ENCODE measurements around the gene APLF.
"Not testable (repeated sequence)": the region's sequence is repeated elsewhere in the genome, so short reads cannot be mapped to it uniquely, and the experiment has no call there.

Gene APLF

DNA sequence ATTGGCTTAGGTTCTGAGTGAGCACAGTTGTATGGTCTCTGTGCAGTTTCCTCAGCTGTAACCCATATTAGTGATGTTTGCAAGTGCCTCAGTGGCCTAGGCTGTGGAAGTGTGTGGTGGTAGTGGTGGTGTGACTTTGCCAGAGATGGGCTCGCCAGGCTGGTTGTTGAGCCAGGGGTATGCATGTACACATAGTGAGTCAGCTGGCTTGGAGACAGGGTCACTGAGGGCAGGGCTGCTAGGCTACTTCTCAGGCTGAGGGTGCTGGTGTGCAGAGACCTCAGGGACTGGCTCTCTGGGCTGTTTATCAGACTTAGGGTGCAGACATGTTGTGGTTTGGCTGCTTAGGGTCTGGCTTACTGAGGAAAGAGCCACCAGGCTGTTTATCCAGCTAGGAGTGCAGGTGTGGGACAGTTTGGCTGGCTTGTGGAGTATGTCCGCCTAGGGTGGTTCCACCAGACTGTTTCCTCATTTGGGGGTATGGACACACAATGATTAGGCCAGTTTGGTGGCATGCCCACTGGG lies 15.0 kb downstream of the APLF start:
- Histone ChIP-seq H3K9me3 (ENCODE audit: insufficient read depth, low read length) (no peaks in the 10 kb centered on the region), H2AFZ (ENCODE audit: low read depth, low read length, severe bottlenecking) (no peak overlapping the region), H3K79me2 (ENCODE audit: insufficient read depth, low read length) (no peaks in the 10 kb centered on the region), H3K4me3 (ENCODE audit: insufficient read depth, low read length, poor library complexity, severe bottlenecking) (no peak overlapping the region), H3K9me2 (replicated peaks; ENCODE audit: insufficient read depth, low read length) (no peaks in the 10 kb centered on the region), H3K36me3 (ENCODE audit: low read length) (no peaks in the 10 kb centered on the region), H3K27ac (ENCODE audit: low read depth, low read length) (no peak overlapping the region), H3K4me2 (ENCODE audit: low read depth, low read length, poor library complexity, severe bottlenecking) (no peak overlapping the region), H4K20me1 (ENCODE audit: low read depth, low read length) (no peaks in the 10 kb centered on the region), H3K9ac (ENCODE audit: low read length) (no peak overlapping the region), H3K27me3 (ENCODE audit: low read length) (no peaks in the 10 kb centered on the region), H3F3A (ENCODE audit: insufficient read depth) (no peaks in the 10 kb centered on the region)
- TF ChIP-seq EZH2phosphoT487 (conservative IDR thresholded peaks at IDR 0.05; ENCODE audit: low read length) (no peak), CTCF (IDR thresholded peaks at IDR 0.05; ENCODE audit: insufficient read depth, low read length, poor library complexity, severe bottlenecking) (no peak)

DNA sequence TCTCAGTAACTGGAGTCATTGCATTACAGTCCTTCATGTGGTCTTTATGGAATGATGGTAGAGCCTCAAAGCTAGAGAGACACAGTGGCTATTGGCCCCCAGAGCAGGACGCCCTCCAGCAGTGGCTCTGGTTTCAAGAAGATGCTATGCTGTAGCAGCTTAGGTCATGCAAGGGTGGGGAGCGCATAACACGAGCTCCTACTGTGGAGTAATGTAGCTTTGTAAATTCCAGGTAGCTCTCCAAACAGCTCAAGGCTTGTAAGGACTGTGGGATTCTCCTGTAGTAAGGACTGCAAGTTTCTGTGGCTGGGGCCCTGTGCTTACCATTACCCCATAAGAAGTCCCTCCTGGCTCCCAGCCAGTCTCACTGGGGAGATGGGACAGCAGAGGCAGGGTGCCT lies 15.6 kb downstream of the APLF start:
- Histone ChIP-seq H3K27me3 (ENCODE audit: low read length) (no peaks in the 10 kb centered on the region), H3K4me3 (ENCODE audit: insufficient read depth, low read length, poor library complexity, severe bottlenecking) (no peak overlapping the region), H4K20me1 (ENCODE audit: low read depth, low read length) (no peaks in the 10 kb centered on the region), H3K4me2 (ENCODE audit: low read depth, low read length, poor library complexity, severe bottlenecking) (no peak overlapping the region), H3K36me3 (ENCODE audit: low read length) (no peaks in the 10 kb centered on the region), H3K9me3 (ENCODE audit: insufficient read depth, low read length) (no peaks in the 10 kb centered on the region), H3K79me2 (ENCODE audit: insufficient read depth, low read length) (no peaks in the 10 kb centered on the region), H3F3A (ENCODE audit: insufficient read depth) (no peaks in the 10 kb centered on the region), H3K9ac (ENCODE audit: low read length) (no peak overlapping the region), H3K9me2 (replicated peaks; ENCODE audit: insufficient read depth, low read length) (no peaks in the 10 kb centered on the region), H2AFZ (ENCODE audit: low read depth, low read length, severe bottlenecking) (no peak overlapping the region), H3K27ac (ENCODE audit: low read depth, low read length) (no peak overlapping the region)
- TF ChIP-seq CTCF (IDR thresholded peaks at IDR 0.05; ENCODE audit: insufficient read depth, low read length, poor library complexity, severe bottlenecking) (no peak), EZH2phosphoT487 (conservative IDR thresholded peaks at IDR 0.05; ENCODE audit: low read length) (no peak)

DNA sequence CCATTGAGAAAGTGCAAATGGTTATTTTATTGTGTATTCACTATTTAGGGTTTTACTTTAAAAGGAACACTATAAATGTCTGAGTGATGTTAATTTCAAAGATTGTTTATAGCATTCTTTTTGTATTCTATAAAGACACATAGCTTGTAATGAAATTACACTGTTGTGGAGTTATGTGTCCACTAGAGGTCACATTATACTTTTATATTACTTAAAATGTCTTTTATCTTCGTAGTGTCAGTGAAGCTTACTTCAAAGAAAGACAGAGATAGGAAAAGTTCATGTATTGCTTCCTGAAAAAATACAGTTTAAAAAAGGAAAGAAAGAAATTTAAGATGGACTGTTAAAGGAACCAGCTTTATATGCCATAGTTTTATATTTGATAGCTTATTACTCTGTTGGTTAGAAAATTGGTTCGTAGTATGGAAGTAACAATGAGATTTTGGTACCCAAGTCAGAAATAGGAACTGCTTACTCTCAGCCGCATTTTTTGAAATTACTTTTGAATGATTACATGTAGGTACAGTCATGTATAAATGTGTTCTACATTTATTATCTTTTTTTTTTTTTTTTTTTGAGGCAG lies 20.5 kb downstream of the APLF start:
- Histone ChIP-seq H3K79me2 (ENCODE audit: insufficient read depth, low read length) (no peaks in the 10 kb centered on the region), H3K9me3 (ENCODE audit: insufficient read depth, low read length) (no peaks in the 10 kb centered on the region), H3K27me3 (ENCODE audit: low read length) (no peaks in the 10 kb centered on the region), H3K36me3 (ENCODE audit: low read length) (no peaks in the 10 kb centered on the region), H3K9ac (ENCODE audit: low read length) (no peak overlapping the region), H3K4me3 (ENCODE audit: insufficient read depth, low read length, poor library complexity, severe bottlenecking) (no peak overlapping the region), H3K9me2 (replicated peaks; ENCODE audit: insufficient read depth, low read length) (no peaks in the 10 kb centered on the region), H3K27ac (ENCODE audit: low read depth, low read length) (no peak overlapping the region), H4K20me1 (ENCODE audit: low read depth, low read length) (no peaks in the 10 kb centered on the region), H3F3A (ENCODE audit: insufficient read depth) (no peaks in the 10 kb centered on the region), H2AFZ (ENCODE audit: low read depth, low read length, severe bottlenecking) (no peak overlapping the region), H3K4me2 (ENCODE audit: low read depth, low read length, poor library complexity, severe bottlenecking) (no peak overlapping the region)
- TF ChIP-seq EZH2phosphoT487 (conservative IDR thresholded peaks at IDR 0.05; ENCODE audit: low read length) (no peak), CTCF (IDR thresholded peaks at IDR 0.05; ENCODE audit: insufficient read depth, low read length, poor library complexity, severe bottlenecking) (peak; percentile 48)

DNA sequence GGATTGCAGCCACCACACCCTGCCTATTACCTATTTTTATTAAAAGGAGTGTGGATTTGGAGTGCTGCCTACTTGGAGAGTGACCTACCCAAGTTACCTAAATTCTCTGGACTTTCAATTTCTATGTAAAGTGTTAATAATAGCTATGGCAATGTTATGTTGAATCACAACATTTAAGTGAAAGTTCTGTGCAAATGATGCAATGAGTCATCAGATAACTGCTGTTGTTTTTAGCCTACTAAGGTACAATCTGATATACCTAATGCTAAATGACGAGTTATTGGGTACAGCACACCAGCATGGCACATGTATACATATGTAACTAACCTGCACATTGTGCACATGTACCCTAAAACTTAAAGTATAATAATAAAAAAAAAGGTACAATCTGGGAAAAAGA lies 21.2 kb downstream of the APLF start:
- H2AFZ ChIP-seq (ENCODE audit: low read depth, low read length, severe bottlenecking); H3K36me3 ChIP-seq (ENCODE audit: low read length); H3F3A ChIP-seq (ENCODE audit: insufficient read depth); H3K4me2 ChIP-seq (ENCODE audit: low read depth, low read length, poor library complexity, severe bottlenecking); H3K27me3 ChIP-seq (ENCODE audit: low read length); H4K20me1 ChIP-seq (ENCODE audit: low read depth, low read length); H3K79me2 ChIP-seq (ENCODE audit: insufficient read depth, low read length); H3K4me3 ChIP-seq (ENCODE audit: insufficient read depth, low read length, poor library complexity, severe bottlenecking); H3K9ac ChIP-seq (ENCODE audit: low read length); H3K27ac ChIP-seq (ENCODE audit: low read depth, low read length); H3K9me2 ChIP-seq (replicated peaks; ENCODE audit: insufficient read depth, low read length); H3K9me3 ChIP-seq (ENCODE audit: insufficient read depth, low read length): not testable (repeated sequence)
